Lung (tissue), 16 donors: ENCODE results near the gene KLK15. TPM values are rescaled to one million over a fixed set of nuclear protein-coding genes. Genes with fewer than 3 reads are reported as not detected.

ENCODE experiments used
- ATAC-seq: fragments of 200-7000 bp; cut with Tn5 transposase; one replicate; pipeline ENCODE4 v1.9.1; 2020; ENCODE audit warnings: moderate number of reproducible peaks; ENCODE audit not compliant: insufficient read depth, low FRiP score
- DNase-seq, 3 donors: peaks; one replicate each; pipeline ENCODE4 v3.0.0-alpha.2; 2013 to 2017
- H3K27ac ChIP-seq, 2 donors: one replicate each; pipeline ENCODE4 v1.5.1; 2013; ENCODE audit warnings: mild to moderate bottlenecking in 2 of 2, moderate library complexity in 2 of 2, control low read depth in 1 of 2, inconsistent platforms in 1 of 2, low read depth in 1 of 2, low read length in 1 of 2
- H3K27me3 ChIP-seq, 3 donors: one replicate each; pipeline ENCODE4 v1.5.1; 2013; ENCODE audit warnings: low read length in 2 of 3; ENCODE audit not compliant: control insufficient read depth in 3 of 3, insufficient read depth in 3 of 3
- H3K36me3 ChIP-seq, 4 donors: one replicate each; pipeline ENCODE4 v1.5.1; 2013; ENCODE audit warnings: low read length in 4 of 4, mild to moderate bottlenecking in 1 of 4, moderate library complexity in 1 of 4; ENCODE audit not compliant: control insufficient read depth in 4 of 4, insufficient read depth in 4 of 4
- H3K4me1 ChIP-seq, 5 donors: one replicate each; pipeline ENCODE4 v1.5.1; 2013; ENCODE audit warnings: low read length in 5 of 5, mild to moderate bottlenecking in 2 of 5, moderate library complexity in 1 of 5; ENCODE audit not compliant: control insufficient read depth in 5 of 5, insufficient read depth in 5 of 5
- H3K4me3 ChIP-seq: one replicate; pipeline ENCODE4 v1.5.1; 2013; ENCODE audit warnings: mild to moderate bottlenecking, control low read depth, moderate library complexity
- H3K9ac ChIP-seq, 2 donors: one replicate each; pipeline ENCODE4 v1.5.1; 2013; ENCODE audit warnings: low read length in 2 of 2, control low read depth in 1 of 2; ENCODE audit not compliant: insufficient read depth in 1 of 2
- H3K9me3 ChIP-seq, 4 donors: one replicate each; pipeline ENCODE4 v1.5.1; 2013; ENCODE audit warnings: low read length in 3 of 4, mild to moderate bottlenecking in 1 of 4, moderate library complexity in 1 of 4; ENCODE audit not compliant: control insufficient read depth in 4 of 4, insufficient read depth in 3 of 4
- CTCF ChIP-seq: IDR thresholded peaks from 2 replicates; pipeline ENCODE4 v1.5.1; 2012; ENCODE audit warnings: mild to moderate bottlenecking; ENCODE audit errors: control extremely low read depth, extremely low read depth
- whole genome bisulfite sequencing, 2 donors: extraction: QIAGEN DNeasy Blood & Tissue Kit; methylation state at CpG; one replicate each; pipeline ENCODE4 v1.1.7; 2013; 5-methylcytosine and 5-hydroxymethylcytosine counted together
- long read RNA-seq, 5 donors: transcript quantifications; one replicate each; lab custom pipeline, GENCODE V29; 2026
- polyA plus RNA-seq, 2 donors: library from polyadenylated mRNA; stranded (reverse); fragments of 200-250 nt; gene quantifications; one replicate each; pipeline ENCODE4 v1.2.1, GENCODE V29; 2013
- total RNA-seq, 2 donors: library from RNA; depleted of rRNA in 1 of 2; stranded (reverse); fragments of >200 nt in 1 of 2; gene quantifications; one replicate each; pipeline ENCODE4 v1.2.1, GENCODE V29; 2014 to 2021
- donor health status: control.
- donor health status: control.
- donor health status: Bipolar disorder and iron deficiency.
- donor health status: healthy.
- donor health status: DM: yes; HTN: yes; CAD: no.

Gene KLK15
- total RNA-seq (not detected), polyA plus RNA-seq (not detected)
- long read RNA-seq, donor 1 = 0 reads
- long read RNA-seq, donor 2 = 0 reads
- long read RNA-seq, donor 3 = 0 reads
- long read RNA-seq, donor 4 = 0 reads
- long read RNA-seq, donor 5 = 0 reads

- DNase-seq (no peak), ATAC-seq (no peak)
- H3K27ac ChIP-seq = no peak within 1 kb of the TSS
- no peaks in the 10 kb centered on the region for H3K36me3 ChIP-seq
- H3K4me1 ChIP-seq = peaks cover 0 to 7% (median 3%) of the 10 kb centered on the region in 5 donors
- TF ChIP-seq CTCF = no peak
- peaks cover 0 to 5% (median 0%) of the 10 kb centered on the region in 4 donors for H3K9me3 ChIP-seq
- 57 to 72% methylated on average over 8 of the region's 8 CpGs for WGBS, 2 donors
- peaks cover 4 to 11% (median 7%) of the 10 kb centered on the region in 3 donors for H3K27me3 ChIP-seq
- no peak within 1 kb of the TSS for H3K9ac ChIP-seq
- H3K4me3 ChIP-seq = no peak within 1 kb of the TSS
Observed at GRCh38 chr19:50833117-50833801, at the start of gene KLK15. KLK15 (minus strand) TSS chr19:50833574; CDS start chr19:50831492, 2,082 bp downstream.

- peaks cover 0 to 7% (median 0%) of the 10 kb centered on the region in 3 donors for H3K27me3 ChIP-seq
Observed at GRCh38 chr19:50882188-50882587, 48.8 kb upstream of the KLK15 start.

GRCh38 chr19:50880241-50880640 is 46.9 kb upstream of the KLK15 start:
- no peak overlapping the region for H3K9ac ChIP-seq
- ATAC-seq (no peak), DNase-seq (no peak)
- peaks cover 3 to 10% (median 10%) of the 10 kb centered on the region in 3 donors for H3K27me3 ChIP-seq
- H3K4me1 ChIP-seq = no peaks in the 10 kb centered on the region
- 75 to 82% methylated on average over 5 of the region's 5 CpGs for WGBS, 2 donors
- no peaks in the 10 kb centered on the region for H3K9me3 ChIP-seq
- H3K27ac ChIP-seq = no peak overlapping the region
- H3K4me3 ChIP-seq = no peak overlapping the region
- no peaks in the 10 kb centered on the region for H3K36me3 ChIP-seq
- TF ChIP-seq CTCF = no peak

More at GRCh38 chr19:50882188-50882587, 48.8 kb upstream of the KLK15 start:
- no peak for TF ChIP-seq CTCF
- DNase-seq (no peak), ATAC-seq (no peak)
- Histone ChIP-seq H3K9me3 (no peaks in the 10 kb centered on the region), H3K9ac (no peak overlapping the region), H3K4me3 (no peak overlapping the region), H3K36me3 (no peaks in the 10 kb centered on the region), H3K27ac (no peak overlapping the region), H3K4me1 (no peaks in the 10 kb centered on the region)
- WGBS, 2 donors = 49 to 64% methylated on average over 3 of the region's 3 CpGs
